ENCODE results near the gene NCF4. TPM values are rescaled to one million over a fixed set of nuclear protein-coding genes. Genes with fewer than 3 reads are reported as not detected.

The NCF4 gene
- total and polyA plus RNA-seq, 2 of the 4 experiments (the other 2 are of a cell fraction), result not detected

- ChIA-PET POLR2A (ENCODE audit: unreplicated experiment) (no interaction called here), CTCF (interaction anchor here (1.5 kb wide), 1 partner anchor 27 kb away, joined by 3 read pairs; no protein-coding TSS in a partner anchor)
- H3K9me3 ChIP-seq (ENCODE audit: control insufficient read depth, insufficient read depth, low read length), result no peaks in the 10 kb centered on the region
- peaks cover 24% of the 10 kb centered on the region for H3K27me3 ChIP-seq (ENCODE audit: control insufficient read depth, insufficient read depth, low read length)
- H3K4me2 ChIP-seq (ENCODE audit: low read depth, low read length), result no peak overlapping the region
- no peak overlapping the region for H3K18ac ChIP-seq (ENCODE audit: low read depth, low read length)
- no peak overlapping the region for H3K4ac ChIP-seq (ENCODE audit: low read depth, low read length)
- H3K4me3 ChIP-seq (ENCODE audit: insufficient read depth, low read depth, low read length), result no peak overlapping the region
- no peak overlapping the region for H2BK120ac ChIP-seq (ENCODE audit: low read depth, low read length)
- DNase-seq, result no peak
- H2AFZ ChIP-seq (replicated peaks; ENCODE audit: low read length, poor library complexity), result no peak overlapping the region
- no peak overlapping the region for H2AK9ac ChIP-seq (replicated peaks; ENCODE audit: low read depth, low read length, poor library complexity)
- H3K36me3 ChIP-seq (ENCODE audit: control insufficient read depth, insufficient read depth, low read length), result no peaks in the 10 kb centered on the region
- no peaks in the 10 kb centered on the region for H3K79me1 ChIP-seq (ENCODE audit: low read depth in 1 of 2, low read length in 2 of 2)
- no peaks in the 10 kb centered on the region for H3K9me1 ChIP-seq (ENCODE audit: insufficient read depth, low read length)
- no peak overlapping the region for H2BK15ac ChIP-seq (ENCODE audit: low read depth, low read length)
- H3K9ac ChIP-seq (ENCODE audit: low read depth, low read length), result no peak overlapping the region
- ATAC-seq (ENCODE audit: low read depth), result no peak
- no peaks in the 10 kb centered on the region for H3K4me1 ChIP-seq (ENCODE audit: control insufficient read depth, insufficient read depth, low read length)
- no peak overlapping the region for H2BK5ac ChIP-seq (ENCODE audit: low read depth, low read length, poor library complexity, severe bottlenecking)
- no peak overlapping the region for H3K14ac ChIP-seq (replicated peaks; ENCODE audit: low read depth, low read length)
- BruUV-seq (replicated peaks), result no TSS peak
- dilution Hi-C loops (cut with HindIII; ENCODE audit: low sequenced_read_pairs, unreplicated experiment) (no loop called here), intact Hi-C loops (cut with micrococcal nuclease) (no loop called here), in situ Hi-C loops (cut with MboI; ENCODE audit: low sequenced_read_pairs) (no loop called here)
- no peak overlapping the region for H3K56ac ChIP-seq (ENCODE audit: extremely low read depth, insufficient read depth, low read length)
- WGBS, 2 experiments (ENCODE audit: extremely low coverage in 2 of 2, insufficient read length in 1 of 2), result no CpG with 5 or more reads among the region's 5 CpGs
- no peak overlapping the region for H2BK20ac ChIP-seq (ENCODE audit: low read depth, low read length)
- H2AK5ac ChIP-seq (ENCODE audit: low read depth, low read length), result no peak overlapping the region
- H3K27ac ChIP-seq (ENCODE audit: insufficient read depth, low read length), result no peak overlapping the region
- H4K91ac ChIP-seq (ENCODE audit: insufficient read depth, low read depth, low read length), result no peak overlapping the region
- H4K5ac ChIP-seq (ENCODE audit: low read depth, low read length), result no peak overlapping the region
- H4K8ac ChIP-seq (ENCODE audit: low read depth in 2 of 2, low read length in 2 of 2), result no peak overlapping the region
- no peaks in the 10 kb centered on the region for H4K20me1 ChIP-seq (ENCODE audit: insufficient read depth, low read length)
- no peak for TF ChIP-seq POLR2A (IDR thresholded peaks at IDR 0.05; ENCODE audit: low read depth, low read length)
- H3K23ac ChIP-seq (ENCODE audit: low read depth, low read length), result no peak overlapping the region
These were observed 31.3 kb upstream of the NCF4 start for GRCh38 chr22:36829370-36830002.

All from IMR-90 (cell line).